BJ (cell line): ENCODE data around the gene ETS1. TPM values are rescaled to one million over a fixed set of nuclear protein-coding genes. Genes with fewer than 3 reads are reported as not detected.

Experiments used
- CTCF ChIA-PET: fragments of 350-600 bp; formaldehyde crosslinking; extraction: SDS; loops from one replicate; lab custom pipeline; 2021; ENCODE audit warnings: antibody characterized with exemption, inconsistent platforms; lab: Yijun Ruan, JAX
- POLR2A ChIA-PET: fragments of 300-600 bp; sonication (Branson Sonifier 250); formaldehyde crosslinking; extraction: SDS; loops from one replicate; lab custom pipeline; 2021; ENCODE audit warnings: antibody characterized with exemption; lab: Charles Lee
- DNase-seq: peaks from one replicate; pipeline ENCODE4 v3.0.0-alpha.2; 2011; ENCODE audit warnings: low read depth
- H3K27me3 ChIP-seq: 2 replicates; pipeline ENCODE4 v1.6.0; 2011; ENCODE audit warnings: low read length; ENCODE audit not compliant: control insufficient read depth, insufficient read depth
- H3K36me3 ChIP-seq: 2 replicates; pipeline ENCODE4 v1.5.1; 2011; ENCODE audit warnings: low read length; ENCODE audit not compliant: control insufficient read depth, insufficient read depth
- H3K4me3 ChIP-seq: 2 replicates; pipeline ENCODE4 v1.5.1; 2011; ENCODE audit warnings: low read depth, mild to moderate bottlenecking, control low read depth, low read length
- polyA plus RNA-seq: library from polyadenylated mRNA; depleted of rRNA; stranded (reverse); fragments of >200 nt; gene quantifications from 2 replicates; pipeline ENCODE4 v1.2.3, GENCODE V29; 2011
- TF ChIP-seq, protein P1 (sequence below): IDR thresholded peaks from 2 replicates; pipeline ENCODE4 v1.5.1; 2011; ENCODE audit warnings: low read depth, mild to moderate bottlenecking, control low read depth, inconsistent platforms, low read length, moderate library complexity; ENCODE audit not compliant: insufficient read depth

Gene ETS1
- polyA plus RNA-seq, 1 experiment, result 38.5 TPM

DNA sequence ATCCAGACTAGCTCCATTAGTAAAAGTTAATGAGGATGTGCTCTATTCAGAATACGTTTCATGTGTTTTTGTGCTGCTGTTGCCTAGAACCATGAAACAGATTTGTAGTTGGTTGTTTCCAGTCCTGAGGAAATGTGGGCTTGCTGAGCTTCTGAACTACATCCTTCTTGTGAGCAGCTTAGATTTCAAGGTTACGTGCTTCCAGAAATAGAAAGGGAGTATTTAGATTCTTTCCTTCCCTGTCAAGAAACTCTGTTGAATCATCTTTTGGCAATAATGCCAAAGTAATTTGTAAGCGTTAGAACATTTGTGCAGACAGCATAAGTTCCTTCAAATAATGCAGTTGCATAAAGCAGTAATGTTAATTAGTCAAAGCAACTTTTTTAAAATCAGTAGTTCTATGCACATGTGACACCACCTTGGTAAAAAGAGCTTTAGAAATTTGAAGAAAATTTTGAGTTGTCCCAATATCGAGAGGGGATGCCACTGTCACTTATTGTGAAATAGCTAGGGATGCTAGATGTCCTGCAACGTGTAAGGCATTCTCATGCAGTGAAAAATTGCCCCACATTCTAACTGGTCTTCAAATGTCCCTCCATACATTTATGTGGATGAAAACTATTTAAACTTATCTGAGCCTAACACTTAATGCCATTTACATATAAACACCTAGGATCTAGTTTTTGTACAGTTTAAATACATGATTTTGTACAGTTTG is 169.6 kb downstream of the ETS1 start:
- ChIA-PET CTCF (interaction anchor here (0.8 to 2.2 kb wide), 7 partner anchors 11 to 212 kb away, joined by 3 to 8 read pairs (median 4); no protein-coding TSS in a partner anchor), POLR2A (interaction anchor here (0.6 kb wide), 1 partner anchor 255 kb away, joined by 3 read pairs; no protein-coding TSS in a partner anchor)
- DNase-seq, result peak; percentile 93
- Histone ChIP-seq H3K4me3 (no peak overlapping the region), H3K36me3 (no peaks in the 10 kb centered on the region), H3K27me3 (no peaks in the 10 kb centered on the region)
- TF ChIP-seq, protein P1, sequence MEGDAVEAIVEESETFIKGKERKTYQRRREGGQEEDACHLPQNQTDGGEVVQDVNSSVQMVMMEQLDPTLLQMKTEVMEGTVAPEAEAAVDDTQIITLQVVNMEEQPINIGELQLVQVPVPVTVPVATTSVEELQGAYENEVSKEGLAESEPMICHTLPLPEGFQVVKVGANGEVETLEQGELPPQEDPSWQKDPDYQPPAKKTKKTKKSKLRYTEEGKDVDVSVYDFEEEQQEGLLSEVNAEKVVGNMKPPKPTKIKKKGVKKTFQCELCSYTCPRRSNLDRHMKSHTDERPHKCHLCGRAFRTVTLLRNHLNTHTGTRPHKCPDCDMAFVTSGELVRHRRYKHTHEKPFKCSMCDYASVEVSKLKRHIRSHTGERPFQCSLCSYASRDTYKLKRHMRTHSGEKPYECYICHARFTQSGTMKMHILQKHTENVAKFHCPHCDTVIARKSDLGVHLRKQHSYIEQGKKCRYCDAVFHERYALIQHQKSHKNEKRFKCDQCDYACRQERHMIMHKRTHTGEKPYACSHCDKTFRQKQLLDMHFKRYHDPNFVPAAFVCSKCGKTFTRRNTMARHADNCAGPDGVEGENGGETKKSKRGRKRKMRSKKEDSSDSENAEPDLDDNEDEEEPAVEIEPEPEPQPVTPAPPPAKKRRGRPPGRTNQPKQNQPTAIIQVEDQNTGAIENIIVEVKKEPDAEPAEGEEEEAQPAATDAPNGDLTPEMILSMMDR, result no peak

DNA sequence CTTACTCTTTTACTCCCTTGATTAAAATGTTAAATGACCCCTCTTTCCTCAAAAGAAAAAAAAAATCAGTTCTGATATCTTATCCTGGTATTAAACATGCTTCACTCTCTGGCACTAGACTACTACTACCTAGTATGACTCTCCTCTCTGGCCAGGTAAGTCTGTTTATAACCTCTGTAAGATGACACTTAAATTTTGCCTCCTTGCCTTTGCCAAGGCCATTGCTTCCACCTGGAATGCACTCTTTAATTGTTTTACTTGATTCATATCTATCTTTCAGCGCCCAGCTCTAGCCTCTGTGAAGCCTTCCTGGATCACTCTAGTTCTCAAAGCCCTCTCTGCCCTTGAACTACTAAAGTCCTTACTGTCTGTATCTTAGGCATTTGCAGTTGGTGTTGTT is 170.4 kb downstream of the ETS1 start:
- CTCF ChIA-PET, result interaction anchor here (1.6 kb wide), 1 partner anchor 83 kb away, joined by 8 read pairs; no protein-coding TSS in a partner anchor
- TF ChIP-seq, protein P1, result no peak
- POLR2A ChIA-PET, result interaction anchor here (0.6 kb wide), 2 partner anchors 62 to 254 kb away, joined by 3 to 4 read pairs; no protein-coding TSS in a partner anchor
- no peak for DNase-seq
- no peak overlapping the region for H3K4me3 ChIP-seq
- no peaks in the 10 kb centered on the region for H3K36me3 ChIP-seq
- H3K27me3 ChIP-seq, result no peaks in the 10 kb centered on the region

DNA sequence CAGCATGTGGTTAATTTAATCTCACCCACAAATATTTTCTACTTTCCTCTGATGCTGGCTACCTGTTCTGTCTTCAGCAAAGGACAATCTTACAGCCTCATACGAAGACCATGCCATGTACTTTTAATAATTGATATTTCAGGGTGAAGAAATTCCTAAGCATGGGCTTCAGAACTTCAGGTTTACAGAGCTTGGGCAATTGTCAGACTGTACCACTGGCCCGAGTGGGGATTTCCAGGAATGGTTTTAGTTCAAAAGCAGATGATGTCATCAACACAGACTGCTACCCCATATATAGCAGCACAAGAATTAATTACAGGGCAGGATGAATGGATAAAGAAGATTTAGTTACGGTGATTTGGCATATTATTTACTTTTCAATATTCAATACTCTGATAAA is 171.8 kb downstream of the ETS1 start:
- ChIA-PET CTCF (no interaction called here), POLR2A (no interaction called here)
- Histone ChIP-seq H3K36me3 (no peaks in the 10 kb centered on the region), H3K4me3 (no peak overlapping the region), H3K27me3 (no peaks in the 10 kb centered on the region)
- no peak for DNase-seq
- TF ChIP-seq, protein P1, result no peak

DNA sequence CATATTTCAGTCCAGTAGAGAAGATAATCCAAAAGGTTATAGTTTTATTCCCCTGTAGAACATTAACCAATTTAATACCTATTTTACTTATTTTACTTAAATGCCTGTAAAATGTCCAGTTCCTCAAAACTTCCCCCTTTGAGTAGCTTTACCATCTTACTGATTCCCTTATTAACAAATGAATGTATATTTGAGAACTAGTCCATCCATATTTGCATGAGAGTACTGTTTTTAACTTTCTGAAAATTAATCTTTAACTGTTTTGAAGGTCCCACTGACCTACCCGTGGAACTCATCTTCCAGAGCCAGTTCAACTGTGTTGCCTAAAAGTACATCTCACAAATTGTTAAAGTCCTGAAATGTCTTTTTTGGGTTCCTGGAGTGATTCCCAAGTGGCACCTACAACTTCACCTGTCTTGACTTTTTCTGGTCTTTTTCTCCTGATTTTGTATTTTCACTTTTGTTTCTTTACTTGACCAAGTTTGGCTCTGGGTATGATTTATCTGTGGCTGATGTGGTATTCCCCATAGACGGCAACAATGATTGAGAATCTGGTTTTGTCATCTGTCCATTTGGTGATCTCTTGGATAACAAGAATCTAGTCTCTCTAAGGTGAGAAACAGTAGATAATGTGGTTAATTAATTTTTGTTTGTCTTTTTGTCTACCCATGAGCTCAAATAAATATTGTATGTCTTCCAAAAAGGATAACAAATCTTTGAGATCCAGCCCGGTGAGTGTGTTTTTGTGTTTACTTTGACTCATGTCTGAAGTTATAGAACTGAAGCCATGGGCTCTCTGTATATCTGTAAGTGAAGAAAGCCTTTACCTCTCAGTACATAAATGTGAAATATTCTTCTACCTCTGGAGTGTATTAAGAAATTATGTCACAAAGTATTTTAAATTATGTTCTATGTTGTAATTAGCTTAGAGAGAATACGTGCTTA is 174.2 kb downstream of the ETS1 start:
- CTCF ChIA-PET, result interaction anchor here (0.6 kb wide), 1 partner anchor 110 kb away, joined by 3 read pairs; no protein-coding TSS in a partner anchor
- no peak overlapping the region for H3K4me3 ChIP-seq
- POLR2A ChIA-PET, result interaction anchor here (0.5 kb wide), 1 partner anchor 22 kb away, joined by 3 read pairs; no protein-coding TSS in a partner anchor
- H3K36me3 ChIP-seq, result no peaks in the 10 kb centered on the region
- TF ChIP-seq, protein P1, result no peak
- no peak for DNase-seq
- no peaks in the 10 kb centered on the region for H3K27me3 ChIP-seq

DNA sequence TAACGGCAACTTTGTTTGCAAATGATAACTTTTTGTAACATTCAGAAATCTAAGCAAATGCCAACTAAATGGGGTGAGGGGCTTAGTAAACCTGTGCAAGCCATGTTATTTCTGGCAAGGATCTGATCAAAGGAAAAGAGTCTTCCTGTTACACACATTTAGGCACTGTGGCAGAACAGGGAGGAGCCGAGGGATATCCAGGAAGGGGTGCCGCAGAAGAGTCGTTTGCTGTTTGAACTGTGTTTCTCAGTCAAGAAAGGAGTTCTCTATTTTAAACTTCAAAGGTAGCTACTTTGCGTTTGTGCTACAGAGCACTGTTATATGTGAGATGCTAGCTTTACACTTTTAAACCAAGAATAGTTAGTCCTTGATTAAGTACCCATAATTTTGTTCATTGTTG is 175.5 kb downstream of the ETS1 start:
- no peak for DNase-seq
- ChIA-PET POLR2A (no interaction called here), CTCF (no interaction called here)
- Histone ChIP-seq H3K36me3 (no peaks in the 10 kb centered on the region), H3K27me3 (no peaks in the 10 kb centered on the region), H3K4me3 (no peak overlapping the region)
- TF ChIP-seq, protein P1, result no peak
